Omental fat pad (tissue), 4 donors: Measurements from ENCODE around the gene LRRC15. TPM values are rescaled to one million over a fixed set of nuclear protein-coding genes. Genes with fewer than 3 reads are reported as not detected.

Source experiments
- ATAC-seq: fragments of 150-250 bp; one replicate; pipeline ENCODE4 v1.9.1; 2016; ENCODE audit warnings: mild to moderate bottlenecking, moderate library complexity; ENCODE audit not compliant: low FRiP score
- DNase-seq: peaks from one replicate; pipeline ENCODE4 v3.0.0-alpha.2; 2019; ENCODE audit warnings: low spot score
- total RNA-seq, 4 donors: library from RNA; depleted of rRNA; stranded (reverse); fragments of >200 nt; gene quantifications; one replicate each; pipeline ENCODE4 v1.1.0, GENCODE V29; 2016
- TF ChIP-seq, protein P1 (sequence below), 3 donors: fragments of 450-650 bp; IDR thresholded peaks; one replicate each; pipeline ENCODE4 v1.5.1; 2016 to 2017; ENCODE audit warnings: antibody characterized with exemption in 3 of 3, mild to moderate bottlenecking in 3 of 3, moderate library complexity in 2 of 3

Gene LRRC15
- total RNA-seq, 4 donors from 2014 or later = 0.12 to 0.37 (median 0.13) TPM; not detected in 1

DNA sequence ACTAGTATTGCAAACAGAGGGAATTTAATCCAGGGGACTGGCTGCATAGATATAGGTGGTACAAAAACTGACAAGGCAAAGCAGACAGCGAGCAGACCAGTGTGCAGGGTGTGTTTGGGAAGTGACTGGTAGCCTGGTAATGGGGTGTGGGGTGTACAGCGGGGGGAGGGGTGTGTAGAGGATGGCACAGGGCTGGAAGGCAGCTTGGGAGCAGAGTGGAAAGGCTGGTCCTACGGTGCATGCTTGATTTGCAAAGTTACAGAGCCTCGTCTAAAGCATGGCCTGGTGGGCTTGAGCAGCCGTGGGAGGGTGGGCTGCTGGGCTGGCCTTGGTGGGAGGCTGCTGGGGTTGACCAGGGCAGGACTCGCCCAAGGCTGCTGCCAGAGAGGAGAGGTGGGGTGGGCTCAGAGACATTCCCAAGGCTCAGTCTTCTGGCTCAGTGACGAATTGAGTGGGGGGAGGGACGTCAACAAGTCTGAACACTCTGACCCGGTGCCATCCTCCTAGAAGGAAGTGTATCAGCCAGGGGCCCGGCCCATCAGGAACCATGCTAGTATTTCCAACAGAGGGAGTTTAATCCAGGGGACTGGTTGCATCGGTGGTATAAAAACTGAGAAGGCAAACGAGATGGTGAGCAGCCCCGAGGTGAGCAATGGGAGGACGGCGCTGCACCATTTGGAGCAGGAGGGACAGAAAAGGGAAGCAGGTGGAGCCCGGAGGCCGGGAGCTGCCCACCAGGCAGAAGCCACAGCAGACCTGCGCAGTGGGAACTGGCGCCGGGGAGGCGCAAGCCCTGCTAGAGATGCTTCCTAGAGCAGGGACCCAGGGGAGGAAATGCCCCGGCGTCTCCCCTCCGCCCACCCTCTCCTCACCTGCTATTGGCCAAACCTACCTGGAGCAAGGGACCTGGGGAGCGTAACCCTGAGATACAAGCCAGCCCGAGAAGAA, 47.6 kb downstream of the LRRC15 start:
- TF ChIP-seq, protein P1, sequence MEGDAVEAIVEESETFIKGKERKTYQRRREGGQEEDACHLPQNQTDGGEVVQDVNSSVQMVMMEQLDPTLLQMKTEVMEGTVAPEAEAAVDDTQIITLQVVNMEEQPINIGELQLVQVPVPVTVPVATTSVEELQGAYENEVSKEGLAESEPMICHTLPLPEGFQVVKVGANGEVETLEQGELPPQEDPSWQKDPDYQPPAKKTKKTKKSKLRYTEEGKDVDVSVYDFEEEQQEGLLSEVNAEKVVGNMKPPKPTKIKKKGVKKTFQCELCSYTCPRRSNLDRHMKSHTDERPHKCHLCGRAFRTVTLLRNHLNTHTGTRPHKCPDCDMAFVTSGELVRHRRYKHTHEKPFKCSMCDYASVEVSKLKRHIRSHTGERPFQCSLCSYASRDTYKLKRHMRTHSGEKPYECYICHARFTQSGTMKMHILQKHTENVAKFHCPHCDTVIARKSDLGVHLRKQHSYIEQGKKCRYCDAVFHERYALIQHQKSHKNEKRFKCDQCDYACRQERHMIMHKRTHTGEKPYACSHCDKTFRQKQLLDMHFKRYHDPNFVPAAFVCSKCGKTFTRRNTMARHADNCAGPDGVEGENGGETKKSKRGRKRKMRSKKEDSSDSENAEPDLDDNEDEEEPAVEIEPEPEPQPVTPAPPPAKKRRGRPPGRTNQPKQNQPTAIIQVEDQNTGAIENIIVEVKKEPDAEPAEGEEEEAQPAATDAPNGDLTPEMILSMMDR (IDR thresholded peaks at IDR 0.05) = no peak
- ATAC-seq (no peak), DNase-seq (no peak)

GRCh38 chr3:194320744-194321243, 48.7 kb downstream of the LRRC15 start:
- no peak for ATAC-seq
- DNase-seq = no peak
- TF ChIP-seq, protein P1 (IDR thresholded peaks at IDR 0.05) = no peak

DNA sequence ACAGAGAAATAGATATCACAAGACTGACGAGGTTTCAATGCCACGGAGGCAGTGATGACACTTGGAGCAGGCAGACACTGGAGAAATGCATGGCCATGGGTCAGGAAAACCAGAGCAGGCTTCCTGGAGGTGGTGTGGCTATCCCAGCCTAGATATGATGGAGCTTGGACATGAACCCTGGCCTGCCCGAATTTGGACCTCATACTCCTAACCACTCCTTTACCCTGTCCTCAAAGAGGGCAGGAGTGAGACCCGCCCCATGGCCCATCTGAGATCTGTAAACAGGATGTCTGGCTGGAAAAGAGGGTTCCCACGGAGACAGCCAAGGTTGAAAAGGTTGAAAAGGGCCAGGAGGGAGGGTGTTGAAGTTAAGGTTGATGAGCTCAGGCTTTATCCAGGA, 49.4 kb downstream of the LRRC15 start:
- ATAC-seq (no peak), DNase-seq (no peak)
- TF ChIP-seq, protein P1 (IDR thresholded peaks at IDR 0.05) = no peak

GRCh38 chr3:194318511-194319161, 50.9 kb downstream of the LRRC15 start:
- DNase-seq = no peak
- TF ChIP-seq, protein P1 (IDR thresholded peaks at IDR 0.05) = no peak
- no peak for ATAC-seq

GRCh38 chr3:194316918-194317317, 52.6 kb downstream of the LRRC15 start:
- DNase-seq = no peak
- TF ChIP-seq, protein P1 (IDR thresholded peaks at IDR 0.05) = no peak
- no peak for ATAC-seq

- DNase-seq = no peak
- TF ChIP-seq, protein P1 (IDR thresholded peaks at IDR 0.05) = no peak
- no peak for ATAC-seq
Measured at GRCh38 chr3:194315965-194316361, 53.6 kb downstream of the LRRC15 start.
